ENCODE results near the gene LRATD1. TPM values are rescaled to one million over a fixed set of nuclear protein-coding genes. Genes with fewer than 3 reads are reported as not detected.

Gene LRATD1, protein sequence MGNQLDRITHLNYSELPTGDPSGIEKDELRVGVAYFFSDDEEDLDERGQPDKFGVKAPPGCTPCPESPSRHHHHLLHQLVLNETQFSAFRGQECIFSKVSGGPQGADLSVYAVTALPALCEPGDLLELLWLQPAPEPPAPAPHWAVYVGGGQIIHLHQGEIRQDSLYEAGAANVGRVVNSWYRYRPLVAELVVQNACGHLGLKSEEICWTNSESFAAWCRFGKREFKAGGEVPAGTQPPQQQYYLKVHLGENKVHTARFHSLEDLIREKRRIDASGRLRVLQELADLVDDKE
- 0.62 and 0.81 TPM in 2 replicates for total RNA-seq (2011; cell fraction: chromatin; rRNA removed; ENCODE audit: low replicate concordance)
- total RNA-seq (2011; cell fraction: nucleolus; rRNA removed), result 0.17 and 0.39 TPM in 2 replicates
- total RNA-seq (2011; cell fraction: nucleoplasm; rRNA removed), result 0.69 and 0.73 TPM in 2 replicates
- total RNA-seq (2014; rRNA removed) (2.8 and 4.5 TPM in 2 replicates), total RNA-seq (2014; rRNA removed; fragmentation: Illumina TruSeq; extraction: Trizol) (2.4 and 2.5 TPM in 2 replicates), total RNA-seq (2015; rRNA removed; fragmentation: Illumina TruSeq; extraction: Trizol) (3.1 and 3.2 TPM in 2 replicates), total RNA-seq (2021) (6.5 and 7.3 TPM in 2 replicates), polyA plus RNA-seq (2011; rRNA removed) (0.07 and 0.36 TPM in 2 replicates), polyA plus RNA-seq (2014; fragmentation: Illumina TruSeq; extraction: Trizol) (3.2 TPM in 2 replicates), polyA plus RNA-seq (2014; fragmentation: Nextera tagmentation; extraction: Ambion mirVana) (1 to 10 TPM; 1.2 to 1.9 TPM), polyA plus RNA-seq (2014; rRNA removed) (3.5 and 3.7 TPM in 2 replicates), polyA minus RNA-seq (2011; rRNA and poly(A)+ RNA removed) (0.06 and 0.21 TPM in 2 replicates), Bru-seq, nascent RNA (percentile 47 among the genes with signal in this experiment), BruChase-seq, experiment 1, labeled RNA remaining after a 2-hour chase (percentile 41 among the genes with signal in this experiment), BruChase-seq, experiment 2, labeled RNA remaining after a 6-hour chase (percentile 50 among the genes with signal in this experiment)
- 0.06 and 0.42 TPM in 2 replicates for polyA plus RNA-seq (2011; cell fraction: cytosol; rRNA removed)
- 0.13 and 0.92 TPM in 2 replicates for polyA plus RNA-seq (2011; cell fraction: nucleus; rRNA removed)
- polyA plus RNA-seq (2012), result 2.0 and 2.6 TPM in 2 replicates
- 0.38 TPM in 1 of 2 replicates, not detected in the other for polyA minus RNA-seq (2011; cell fraction: cytosol; rRNA and poly(A)+ RNA removed)
- polyA minus RNA-seq (2011; cell fraction: nucleus; rRNA and poly(A)+ RNA removed), result 0.11 and 0.81 TPM in 2 replicates
- long read RNA-seq, experiment 1, partial matches to known transcripts, result 0 of 10 reads
- long read RNA-seq, experiment 1, other reads (novel, unspliced or antisense), result 9 of 10 reads
- long read RNA-seq, experiment 2, full-length matches to known transcripts, result 1 of 1 reads
- long read RNA-seq, experiment 2, partial matches to known transcripts, result 0 of 1 reads
- long read RNA-seq, experiment 2, other reads (novel, unspliced or antisense), result 0 of 1 reads
- long read RNA-seq, experiment 3, full-length matches to known transcripts, result 2 of 2 reads
- long read RNA-seq, experiment 3, partial matches to known transcripts, result 0 of 2 reads
- long read RNA-seq, experiment 3, other reads (novel, unspliced or antisense), result 0 of 2 reads

- Histone ChIP-seq H3K79me2 (ENCODE audit: control insufficient read depth, insufficient read depth, low read length) (peaks cover 7% of the 10 kb centered on the region; the same call in 2 of the 3 replicates), H3K4me1 (replicated peaks in 1 of 2; ENCODE audit: control insufficient read depth in 2 of 2, insufficient read depth in 2 of 2, low read length in 2 of 2) (peaks cover 0 to 33% of the 10 kb centered on the region in 2 experiments; a peak in 2 of 5 replicates), H3K9ac (ENCODE audit: insufficient read depth in 1 of 2, low read depth in 2 of 2, low read length in 2 of 2) (peak within 1 kb of the TSS in 1 of 2 experiments; percentile 86; a peak in 2 of 4 replicates), H3K4me3 (peak within 1 kb of the TSS; percentile 31), H3K4me2 (ENCODE audit: insufficient read depth, low read length) (peak within 1 kb of the TSS; percentile 58), H3K27ac (ENCODE audit: extremely low read depth, low read depth, low read length) (no peak within 1 kb of the TSS), H4K20me1 (replicated peaks; ENCODE audit: control insufficient read depth, insufficient read depth, low read length) (no peaks in the 10 kb centered on the region), H3K9me1 (ENCODE audit: control insufficient read depth, insufficient read depth, low read length) (no peaks in the 10 kb centered on the region), H3K9me3 (replicated peaks; ENCODE audit: control insufficient read depth, insufficient read depth, low read depth, low read length) (no peaks in the 10 kb centered on the region), H3K36me3 (ENCODE audit: control insufficient read depth, insufficient read depth, low read length) (no peaks in the 10 kb centered on the region), H2AFZ (ENCODE audit: low read depth, low read length) (peak within 1 kb of the TSS; percentile 32; the same call in 1 of the 2 replicates), H3K27me3 (ENCODE audit: control insufficient read depth in 2 of 2, insufficient read depth in 2 of 2, low read length in 2 of 2) (peaks cover 0 to 8% of the 10 kb centered on the region in 2 experiments; a peak in 2 of 5 replicates)
- POLR2A ChIA-PET, result no interaction called here
- WGBS (ENCODE audit: insufficient coverage, low coverage, missing lambda C conversion rate), result 10% methylated on average over 50 of the region's 81 CpGs
- CTCF ChIA-PET (ENCODE audit: low intra/inter-chr PET ratio), result no interaction called here
- intact Hi-C loops (cut with micrococcal nuclease) (no loop called here), in situ Hi-C loops (cut with MboI) (no loop called here)
- DNase-seq (ENCODE audit: extremely low read depth in 1 of 4, low spot score in 3 of 4), result peak; percentile 65 to 72 (median 68)
- no TSS peak for BruUV-seq (replicated peaks)
- peak; percentile 89 for ATAC-seq
- no peak for FAIRE-seq
- no peak for TF ChIP-seq PRDM10 (IDR thresholded peaks at IDR 0.05; ENCODE audit: partially characterized antibody)
Observed at GRCh38 chr2:14632133-14632936, at the start of gene LRATD1. Gene LRATD1 (plus strand): TSS chr2:14632717. CDS start chr2:14633980, 1,263 bp downstream.

All from K562 (cell line).